PC-9 (cell line): ENCODE data around the gene PRKAG2. TPM values are rescaled to one million over a fixed set of nuclear protein-coding genes. Genes with fewer than 3 reads are reported as not detected.

Source experiments
- BruUV-seq: library from RNA; stranded (reverse); fragments of 400-500 nt; replicated peaks from 2 replicates; lab custom pipeline; 2021; lab: Mats Ljungman, UMichigan
- CTCF ChIA-PET: fragments of 300-600 bp; sonication (Branson Sonifier 250); formaldehyde crosslinking; loops from one replicate; lab custom pipeline; 2022; ENCODE audit warnings: antibody characterized with exemption; lab: Charles Lee
- POLR2A ChIA-PET: fragments of 300-600 bp; sonication (Branson Sonifier 250); formaldehyde crosslinking; loops from one replicate; lab custom pipeline; 2022; ENCODE audit warnings: antibody characterized with exemption; ENCODE audit not compliant: unreplicated experiment; lab: Charles Lee
- DNase-seq, 2 experiments: peaks; one replicate each; pipeline versions ENCODE4 v3.0.0 to v3.0.0-alpha.2; 2015 to 2022; ENCODE audit warnings: mixed read lengths in 1 of 2
- H2AFZ ChIP-seq: fragments of 200-600 bp; sonication (generic); 2 replicates; pipeline ENCODE4 v1.8.1; 2017; ENCODE audit warnings: antibody characterized with exemption
- H3F3A ChIP-seq: fragments of 200-600 bp; sonication (generic); 2 replicates; pipeline ENCODE4 v1.8.1; 2017; ENCODE audit warnings: antibody characterized with exemption, mild to moderate bottlenecking, low read depth; ENCODE audit not compliant: insufficient read depth
- H3K27ac ChIP-seq: fragments of 200-600 bp; sonication (generic); 2 replicates; pipeline ENCODE4 v1.6.1; 2016; ENCODE audit warnings: mixed run types
- H3K27me3 ChIP-seq: fragments of 200-600 bp; sonication (generic); 2 replicates; pipeline ENCODE4 v1.6.1; 2016; ENCODE audit warnings: low read depth, mixed run types; ENCODE audit not compliant: insufficient read depth
- H3K36me3 ChIP-seq: fragments of 200-600 bp; sonication (generic); 2 replicates; pipeline ENCODE4 v1.6.1; 2016; ENCODE audit warnings: low read depth, mixed run types
- H3K4me1 ChIP-seq: fragments of 200-600 bp; sonication (generic); replicated peaks from 2 replicates; pipeline ENCODE4 v1.6.1; 2016; ENCODE audit warnings: mixed run types; ENCODE audit not compliant: insufficient read depth
- H3K4me2 ChIP-seq: fragments of 200-600 bp; sonication (generic); 2 replicates; pipeline ENCODE4 v1.6.1; 2017; ENCODE audit warnings: mixed run types
- H3K4me3 ChIP-seq: fragments of 200-600 bp; sonication (generic); 2 replicates; pipeline ENCODE4 v1.6.1; 2016; ENCODE audit warnings: mixed run types
- H3K79me2 ChIP-seq: fragments of 200-600 bp; sonication (generic); 2 replicates; pipeline ENCODE4 v1.6.1; 2017; ENCODE audit warnings: low read depth, mixed run types
- H3K9me2 ChIP-seq: fragments of 200-600 bp; sonication (generic); 2 replicates; pipeline ENCODE4 v1.8.1; 2017; ENCODE audit warnings: mild to moderate bottlenecking; ENCODE audit not compliant: insufficient read depth
- H3K9me3 ChIP-seq: fragments of 200-600 bp; sonication (generic); 2 replicates; pipeline ENCODE4 v1.8.1; 2016; ENCODE audit warnings: low read depth; ENCODE audit not compliant: insufficient read depth
- H4K20me1 ChIP-seq: fragments of 200-600 bp; sonication (generic); 2 replicates; pipeline ENCODE4 v1.8.1; 2017; ENCODE audit not compliant: insufficient read depth
- CTCF ChIP-seq: fragments of 200-600 bp; sonication (generic); conservative IDR thresholded peaks from 2 replicates; pipeline ENCODE4 v1.6.1; 2017; ENCODE audit warnings: mixed run types, antibody characterized with exemption, mild to moderate bottlenecking, moderate library complexity
- EZH2 ChIP-seq: fragments of 200-600 bp; sonication (generic); IDR thresholded peaks from 2 replicates; pipeline ENCODE4 v1.8.0; 2017; ENCODE audit warnings: antibody characterized with exemption, low read depth
- intact Hi-C: fragments of 100-400 bp; cut with micrococcal nuclease; formaldehyde crosslinking; loops from one replicate; pipeline ENCODE4 v1.10.0; 2022; ENCODE audit not compliant: unreplicated experiment
- total RNA-seq: library from RNA; stranded (reverse); gene quantifications from 2 replicates; pipeline ENCODE4 v1.2.3, GENCODE V29; 2021

PRKAG2 gene
- total RNA-seq, 1 experiment from 2014 or later = 37.3 TPM

- no peaks in the 10 kb centered on the region for H3K9me3 ChIP-seq
- no peak overlapping the region for H3K4me3 ChIP-seq
- ChIA-PET POLR2A (no interaction called here), CTCF (no interaction called here)
- H3K27me3 ChIP-seq = no peaks in the 10 kb centered on the region
- no TSS peak for BruUV-seq
- no peak overlapping the region for H3K27ac ChIP-seq
- H2AFZ ChIP-seq = no peak overlapping the region
- TF ChIP-seq CTCF (no peak), EZH2 (no peak)
- peak in 1 of 2 experiments; percentile 31 for DNase-seq
- H4K20me1 ChIP-seq = no peaks in the 10 kb centered on the region
- no peaks in the 10 kb centered on the region for H3K36me3 ChIP-seq
- H3K4me1 ChIP-seq = peaks cover 34% of the 10 kb centered on the region
- intact Hi-C loops = no loop called here
- H3K9me2 ChIP-seq = no peaks in the 10 kb centered on the region
- peaks cover 20% of the 10 kb centered on the region for H3F3A ChIP-seq
- no peaks in the 10 kb centered on the region for H3K79me2 ChIP-seq
- no peak overlapping the region for H3K4me2 ChIP-seq
These were observed 145.9 kb downstream of the PRKAG2 start for GRCh38 chr7:151731022-151731441.

GRCh38 chr7:151730591-151730990 lies 146.3 kb downstream of the PRKAG2 start:
- Histone ChIP-seq H3K4me1 (peaks cover 31% of the 10 kb centered on the region), H4K20me1 (no peaks in the 10 kb centered on the region), H3K27ac (no peak overlapping the region), H3K4me3 (no peak overlapping the region), H3K9me3 (no peaks in the 10 kb centered on the region), H3K36me3 (no peaks in the 10 kb centered on the region), H2AFZ (no peak overlapping the region), H3K9me2 (no peaks in the 10 kb centered on the region), H3K4me2 (no peak overlapping the region), H3K79me2 (no peaks in the 10 kb centered on the region), H3K27me3 (no peaks in the 10 kb centered on the region), H3F3A (peaks cover 17% of the 10 kb centered on the region)
- ChIA-PET POLR2A (no interaction called here), CTCF (no interaction called here)
- intact Hi-C loops = no loop called here
- no peak for DNase-seq
- BruUV-seq = no TSS peak
- TF ChIP-seq CTCF (no peak), EZH2 (no peak)

GRCh38 chr7:151729521-151729921 lies 147.4 kb downstream of the PRKAG2 start:
- intact Hi-C loops = no loop called here
- ChIA-PET POLR2A (no interaction called here), CTCF (no interaction called here)
- no peaks in the 10 kb centered on the region for H3K36me3 ChIP-seq
- TF ChIP-seq EZH2 = no peak
- TF ChIP-seq CTCF = no peak
- H2AFZ ChIP-seq = no peak overlapping the region
- H3K9me3 ChIP-seq = no peaks in the 10 kb centered on the region
- H4K20me1 ChIP-seq = no peaks in the 10 kb centered on the region
- H3K4me1 ChIP-seq = peaks cover 26% of the 10 kb centered on the region
- H3K4me2 ChIP-seq = no peak overlapping the region
- peaks cover 13% of the 10 kb centered on the region for H3F3A ChIP-seq
- DNase-seq = peak in 1 of 2 experiments; percentile 21
- no peak overlapping the region for H3K27ac ChIP-seq
- no TSS peak for BruUV-seq
- no peaks in the 10 kb centered on the region for H3K79me2 ChIP-seq
- no peaks in the 10 kb centered on the region for H3K9me2 ChIP-seq
- H3K27me3 ChIP-seq = no peaks in the 10 kb centered on the region
- H3K4me3 ChIP-seq = no peak overlapping the region
